Peyer's patch (tissue), 4 donors: ENCODE data around the gene ICA1L. TPM values are rescaled to one million over a fixed set of nuclear protein-coding genes. Genes with fewer than 3 reads are reported as not detected.

Source experiments
- DNase-seq, 3 donors: peaks; one replicate each; pipeline ENCODE4 v3.0.0-alpha.2; 2017 to 2019
- H3K27ac ChIP-seq, 4 donors: fragments of 200-600 bp; sonication (generic); one replicate each; pipeline ENCODE4 v1.5.1; 2016 to 2019
- H3K27me3 ChIP-seq, 2 donors: fragments of 200-600 bp; sonication (generic); one replicate each; pipeline ENCODE4 v1.5.1; 2019
- H3K36me3 ChIP-seq, 3 donors: fragments of 200-600 bp; sonication (generic); one replicate each; pipeline ENCODE4 v1.5.1; 2016 to 2019
- H3K4me1 ChIP-seq, 4 donors: fragments of 200-600 bp; sonication (generic); one replicate each; pipeline ENCODE4 v1.5.1; 2016 to 2019
- H3K4me3 ChIP-seq, 4 donors: fragments of 200-600 bp; sonication (generic); 1 replicate in 3 of 4; 2 replicates in 1 of 4; pipeline ENCODE4 v1.5.1; 2016 to 2019; ENCODE audit warnings: mild to moderate bottlenecking in 1 of 4
- H3K9me3 ChIP-seq, 4 donors: fragments of 200-600 bp; sonication (generic); one replicate each; pipeline ENCODE4 v1.5.1; 2016 to 2019; ENCODE audit warnings: mild to moderate bottlenecking in 1 of 4
- POLR2A ChIP-seq, 2 donors: fragments of 450-650 bp; IDR thresholded peaks; one replicate each; pipeline ENCODE4 v1.5.1; 2017; ENCODE audit warnings: antibody characterized with exemption in 2 of 2, mild to moderate bottlenecking in 2 of 2, moderate library complexity in 2 of 2
- total RNA-seq, 4 donors: library from RNA; depleted of rRNA; stranded (reverse); fragments of >200 nt; gene quantifications; one replicate each; pipeline ENCODE4 v1.1.0, GENCODE V29; 2016
- TF ChIP-seq, protein P1 (sequence below), 6 experiments: fragments of 450-650 bp in 4 of 6; fragments of 200-600 bp in 2 of 6; sonication (generic) in 1 of 6; IDR thresholded peaks; one replicate each; pipeline ENCODE4 v1.5.1; 2017 to 2019; ENCODE audit warnings: antibody characterized with exemption in 6 of 6, mild to moderate bottlenecking in 3 of 6, moderate library complexity in 1 of 6

ICA1L gene
- total RNA-seq, 4 donors from 2014 or later: 2.5 to 6.3 (median 4.9) TPM

DNA sequence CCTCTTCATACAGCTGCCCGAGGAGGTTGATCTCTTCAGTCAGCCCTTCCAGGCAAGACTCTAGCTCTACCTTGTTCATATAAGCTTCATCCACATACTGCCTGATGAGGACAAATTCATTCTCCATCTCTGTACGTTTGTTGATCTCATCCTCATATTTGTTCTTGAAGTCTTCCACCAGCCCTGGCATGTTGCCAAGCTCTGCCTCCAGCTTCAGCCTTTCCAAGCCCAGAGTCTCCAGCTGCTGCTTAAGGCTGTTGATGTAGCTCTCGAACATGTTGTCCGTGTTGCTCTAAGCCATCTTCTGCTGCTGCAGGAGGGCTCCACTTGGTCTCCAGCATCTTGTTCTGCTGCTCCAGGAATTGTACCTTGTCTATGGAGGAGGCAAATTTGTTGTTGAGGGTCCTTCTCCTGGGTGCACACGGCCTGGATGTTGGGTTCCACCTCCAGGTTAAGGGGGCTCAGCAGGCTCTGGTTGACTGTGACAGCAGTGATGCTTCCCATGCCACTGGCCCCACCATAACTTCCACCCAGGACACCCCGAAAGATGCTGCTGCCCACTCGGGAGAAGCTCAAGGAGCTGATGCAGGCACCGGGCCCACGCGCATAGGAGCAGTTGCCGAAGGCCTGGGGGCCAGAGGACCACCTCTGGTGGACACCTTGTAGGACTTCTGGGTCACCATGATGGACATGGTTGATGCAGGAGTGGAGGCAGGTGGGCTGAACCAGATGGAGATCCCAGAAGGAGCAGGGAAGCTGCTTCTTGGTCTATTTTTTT is 30.3 kb downstream of the ICA1L start:
- peaks cover 0 to 4% (median 0%) of the 10 kb centered on the region in 4 donors for H3K9me3 ChIP-seq
- no peak for DNase-seq
- H3K4me1 ChIP-seq: no peaks in the 10 kb centered on the region
- H3K4me3 ChIP-seq: no peak overlapping the region
- H3K27me3 ChIP-seq: no peaks in the 10 kb centered on the region
- no peaks in the 10 kb centered on the region for H3K36me3 ChIP-seq
- TF ChIP-seq, protein P1, sequence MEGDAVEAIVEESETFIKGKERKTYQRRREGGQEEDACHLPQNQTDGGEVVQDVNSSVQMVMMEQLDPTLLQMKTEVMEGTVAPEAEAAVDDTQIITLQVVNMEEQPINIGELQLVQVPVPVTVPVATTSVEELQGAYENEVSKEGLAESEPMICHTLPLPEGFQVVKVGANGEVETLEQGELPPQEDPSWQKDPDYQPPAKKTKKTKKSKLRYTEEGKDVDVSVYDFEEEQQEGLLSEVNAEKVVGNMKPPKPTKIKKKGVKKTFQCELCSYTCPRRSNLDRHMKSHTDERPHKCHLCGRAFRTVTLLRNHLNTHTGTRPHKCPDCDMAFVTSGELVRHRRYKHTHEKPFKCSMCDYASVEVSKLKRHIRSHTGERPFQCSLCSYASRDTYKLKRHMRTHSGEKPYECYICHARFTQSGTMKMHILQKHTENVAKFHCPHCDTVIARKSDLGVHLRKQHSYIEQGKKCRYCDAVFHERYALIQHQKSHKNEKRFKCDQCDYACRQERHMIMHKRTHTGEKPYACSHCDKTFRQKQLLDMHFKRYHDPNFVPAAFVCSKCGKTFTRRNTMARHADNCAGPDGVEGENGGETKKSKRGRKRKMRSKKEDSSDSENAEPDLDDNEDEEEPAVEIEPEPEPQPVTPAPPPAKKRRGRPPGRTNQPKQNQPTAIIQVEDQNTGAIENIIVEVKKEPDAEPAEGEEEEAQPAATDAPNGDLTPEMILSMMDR (IDR thresholded peaks at IDR 0.05): no peak
- no peak for TF ChIP-seq POLR2A (IDR thresholded peaks at IDR 0.05)
- H3K27ac ChIP-seq: no peak overlapping the region

DNA sequence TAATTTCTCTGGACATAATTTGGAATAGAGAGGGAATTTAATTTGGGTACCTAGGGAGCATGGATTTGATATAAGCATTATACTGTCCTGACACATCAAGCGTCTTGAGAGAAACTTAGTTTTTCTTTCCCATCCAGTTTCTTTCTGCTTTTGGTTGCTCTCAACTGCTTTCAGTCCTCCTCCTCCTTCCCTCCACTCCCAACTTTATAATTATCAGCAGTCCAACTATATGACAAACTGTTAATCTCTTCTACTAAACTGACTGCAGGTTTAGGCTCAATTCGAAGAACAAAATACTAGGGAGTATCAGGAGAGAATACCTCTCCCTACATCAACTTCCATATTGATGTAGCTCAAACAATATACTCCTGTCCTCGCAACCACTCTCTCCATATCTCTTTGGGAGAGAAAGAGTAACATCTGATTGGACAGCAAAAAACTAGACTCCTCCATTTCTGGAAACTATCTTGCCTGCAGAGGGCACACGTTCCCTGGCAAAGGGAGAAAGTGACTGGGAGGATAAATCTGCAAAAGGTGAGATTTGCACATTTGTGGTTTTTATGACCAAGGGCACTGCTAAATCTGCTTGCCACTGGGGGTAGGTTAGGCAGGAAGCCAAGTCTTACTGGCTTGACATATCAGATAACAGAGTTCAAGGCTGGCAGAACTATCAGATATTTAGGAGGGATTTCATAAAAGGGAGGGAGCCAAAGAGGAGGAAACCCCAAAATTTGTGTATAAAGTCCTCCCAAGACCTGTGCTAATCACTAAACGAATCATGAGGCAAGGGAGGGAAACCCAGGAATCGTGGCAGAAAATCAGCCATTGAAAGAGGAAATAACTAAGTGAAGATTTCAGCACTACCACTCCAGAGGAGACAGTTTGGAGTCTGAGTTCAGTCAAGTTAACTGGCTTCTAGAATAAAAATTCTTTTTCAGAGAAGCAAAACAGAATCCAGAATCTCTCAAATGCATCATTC is 40.0 kb downstream of the ICA1L start:
- peak in 1 of 3 donors; percentile 55 for DNase-seq
- TF ChIP-seq, protein P1 (IDR thresholded peaks at IDR 0.05): peak in 4 of 6 experiments; percentile 38 to 54 (median 50)
- no peak for TF ChIP-seq POLR2A (IDR thresholded peaks at IDR 0.05)

DNA sequence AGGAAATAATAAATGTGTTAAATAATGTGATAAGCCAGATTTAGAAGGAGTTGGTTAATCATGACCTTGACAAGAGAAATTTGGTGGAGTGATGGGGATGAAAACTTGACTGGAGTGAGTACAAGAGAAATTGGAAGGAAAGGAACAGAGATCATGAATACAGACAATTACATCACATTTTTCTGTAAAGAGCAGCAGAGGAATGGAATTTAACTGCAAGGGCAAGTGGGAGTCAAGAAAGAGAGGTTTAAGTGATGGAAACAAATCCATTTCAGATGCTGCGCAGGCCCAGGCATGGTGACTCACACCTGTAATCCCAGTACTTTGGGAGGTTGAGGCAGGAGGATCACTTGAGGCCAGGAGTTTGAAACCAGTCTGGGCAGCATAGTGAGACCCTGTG is 46.7 kb downstream of the ICA1L start:
- H3K4me3 ChIP-seq: no peak overlapping the region
- no peak for TF ChIP-seq POLR2A (IDR thresholded peaks at IDR 0.05)
- TF ChIP-seq, protein P1 (IDR thresholded peaks at IDR 0.05): no peak
- no peaks in the 10 kb centered on the region for H3K36me3 ChIP-seq
- no peaks in the 10 kb centered on the region for H3K27me3 ChIP-seq
- no peak overlapping the region for H3K27ac ChIP-seq
- no peak for DNase-seq
- H3K4me1 ChIP-seq: no peaks in the 10 kb centered on the region
- H3K9me3 ChIP-seq: no peaks in the 10 kb centered on the region

More for the DNA sequence above, 40.0 kb downstream of the ICA1L start:
- H3K27me3 ChIP-seq: no peaks in the 10 kb centered on the region
- H3K27ac ChIP-seq: no peak overlapping the region
- no peaks in the 10 kb centered on the region for H3K9me3 ChIP-seq
- H3K4me1 ChIP-seq: no peaks in the 10 kb centered on the region
- H3K36me3 ChIP-seq: no peaks in the 10 kb centered on the region
- H3K4me3 ChIP-seq: no peak overlapping the region

DNA sequence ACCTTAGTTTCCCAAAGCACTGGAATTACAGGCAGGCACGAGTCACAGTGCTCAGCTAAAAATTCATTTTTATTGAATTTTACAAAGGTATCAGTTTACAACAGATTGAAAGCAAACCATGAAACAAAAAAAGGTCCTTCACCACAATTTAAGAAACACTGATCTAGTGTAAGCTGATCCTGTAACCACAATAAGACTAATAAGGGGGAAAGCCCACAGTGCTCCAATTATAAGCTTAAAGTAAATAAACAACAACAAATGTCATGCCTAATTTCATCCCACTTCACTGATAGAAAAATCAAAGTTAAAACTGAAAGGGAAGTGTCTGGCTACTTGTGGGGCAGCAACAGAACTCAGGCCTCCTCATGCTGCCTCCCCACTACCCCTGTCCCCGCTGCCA is 49.2 kb downstream of the ICA1L start:
- no peak overlapping the region for H3K4me3 ChIP-seq
- no peaks in the 10 kb centered on the region for H3K36me3 ChIP-seq
- no peak overlapping the region for H3K27ac ChIP-seq
- TF ChIP-seq, protein P1 (IDR thresholded peaks at IDR 0.05): no peak
- no peak for TF ChIP-seq POLR2A (IDR thresholded peaks at IDR 0.05)
- no peaks in the 10 kb centered on the region for H3K27me3 ChIP-seq
- no peaks in the 10 kb centered on the region for H3K4me1 ChIP-seq
- H3K9me3 ChIP-seq: no peaks in the 10 kb centered on the region
- DNase-seq: no peak

DNA sequence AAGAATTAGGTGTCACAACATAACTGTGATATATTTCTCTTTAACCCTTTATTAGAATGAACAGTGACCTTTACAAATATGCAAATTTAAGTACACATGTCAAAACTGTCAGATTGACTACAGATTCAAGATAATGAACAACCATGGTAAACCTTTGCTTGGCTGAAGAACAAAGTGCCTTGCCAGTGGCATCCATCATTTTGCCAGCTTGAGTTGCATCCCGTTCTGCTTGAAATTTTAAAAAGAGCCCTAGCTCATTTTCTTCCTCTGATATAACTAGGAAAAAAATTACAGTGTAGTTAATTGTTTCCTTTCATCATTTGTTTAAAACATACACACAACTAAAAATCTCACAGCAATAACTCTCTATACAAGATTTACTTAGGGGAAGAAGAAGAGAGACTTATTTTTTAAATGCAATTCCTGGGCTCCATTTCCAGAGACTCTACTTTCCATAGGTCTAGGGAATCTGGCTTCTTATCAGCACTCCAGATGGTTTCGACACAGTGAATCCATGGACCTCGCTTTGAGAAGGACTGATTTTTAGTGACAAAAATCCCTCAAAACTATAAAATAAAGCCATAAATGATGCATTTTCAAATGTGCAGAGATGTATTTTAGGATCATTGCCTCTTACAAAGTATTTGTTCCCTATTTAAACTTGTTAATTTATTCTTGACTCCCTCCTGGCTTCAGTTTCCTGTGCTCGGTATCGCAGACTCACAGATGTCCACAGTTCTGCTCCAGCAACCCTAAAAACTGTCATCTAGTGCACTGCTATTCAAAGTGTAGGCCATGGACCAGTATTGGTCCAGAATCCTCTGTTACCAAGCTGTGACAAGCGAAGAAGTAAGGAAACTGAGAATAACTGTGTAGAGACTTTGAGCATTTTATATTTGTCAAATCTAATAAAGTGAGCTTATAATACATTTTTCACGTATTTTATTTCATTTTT is 50.1 kb downstream of the ICA1L start:
- TF ChIP-seq POLR2A (IDR thresholded peaks at IDR 0.05): no peak
- TF ChIP-seq, protein P1 (IDR thresholded peaks at IDR 0.05): no peak
- H3K4me1 ChIP-seq: no peaks in the 10 kb centered on the region
- H3K9me3 ChIP-seq: no peaks in the 10 kb centered on the region
- DNase-seq: no peak
- no peaks in the 10 kb centered on the region for H3K27me3 ChIP-seq
- H3K27ac ChIP-seq: no peak overlapping the region
- H3K36me3 ChIP-seq: no peaks in the 10 kb centered on the region
- H3K4me3 ChIP-seq: no peak overlapping the region
